CD14-positive monocyte (primary cell): Measurements from ENCODE around the gene ZNF680. TPM values are rescaled to one million over a fixed set of nuclear protein-coding genes. Genes with fewer than 3 reads are reported as not detected.

Source experiments
- DNase-seq, 3 donors: peaks; one replicate each; pipeline ENCODE4 v3.0.0-alpha.2; 2011 to 2022
- H2AFZ ChIP-seq: 2 replicates; pipeline ENCODE4 v1.6.0; 2012; ENCODE audit warnings: mild to moderate bottlenecking, low read depth, low read length, inconsistent platforms; ENCODE audit not compliant: insufficient read depth, poor library complexity, severe bottlenecking
- H3K27ac ChIP-seq, 2 donors: 1 replicate in 1 of 2; 2 replicates in 1 of 2; pipeline ENCODE4 v1.5.1; 2012 to 2013; ENCODE audit warnings: low read length in 2 of 2, control low read depth in 1 of 2, inconsistent platforms in 1 of 2, low read depth in 1 of 2, mild to moderate bottlenecking in 1 of 2
- H3K27me3 ChIP-seq, 2 donors: one replicate each; pipeline versions ENCODE4 v1.6.0 to v1.6.1; 2011 to 2013; ENCODE audit warnings: low read length in 2 of 2; ENCODE audit not compliant: control insufficient read depth in 2 of 2, insufficient read depth in 2 of 2
- H3K36me3 ChIP-seq, 2 donors: replicated peaks in 1 of 2; 1 replicate in 1 of 2; 2 replicates in 1 of 2; pipeline versions ENCODE4 v1.5.1 to v1.6.1; 2012 to 2013; ENCODE audit warnings: low read length in 2 of 2, control low read depth in 1 of 2, inconsistent platforms in 1 of 2, mild to moderate bottlenecking in 1 of 2; ENCODE audit not compliant: insufficient read depth in 2 of 2, control insufficient read depth in 1 of 2
- H3K4me1 ChIP-seq, 2 donors: 1 replicate in 1 of 2; 2 replicates in 1 of 2; pipeline versions ENCODE4 v1.5.1 to v1.6.1; 2012 to 2013; ENCODE audit warnings: low read length in 2 of 2, control low read depth in 1 of 2, inconsistent platforms in 1 of 2, mild to moderate bottlenecking in 1 of 2, moderate library complexity in 1 of 2; ENCODE audit not compliant: insufficient read depth in 2 of 2, control insufficient read depth in 1 of 2
- H3K4me2 ChIP-seq: replicated peaks from 2 replicates; pipeline ENCODE3; 2012; ENCODE audit warnings: low read length, moderate library complexity, mild to moderate bottlenecking; ENCODE audit not compliant: poor library complexity, severe bottlenecking; ENCODE audit errors: extremely low read depth
- H3K4me3 ChIP-seq, 3 experiments: fragments of 200-600 bp in 1 of 3; sonication (generic) in 1 of 3; replicated peaks in 1 of 3; 1 replicate in 2 of 3; 2 replicates in 1 of 3; pipeline ENCODE4 v1.5.1; 2011 to 2013; ENCODE audit warnings: low read length in 3 of 3, mild to moderate bottlenecking in 3 of 3, control low read depth in 2 of 3, low read depth in 2 of 3, inconsistent platforms in 1 of 3, moderate library complexity in 1 of 3
- H3K79me2 ChIP-seq: 2 replicates; pipeline ENCODE4 v1.6.0; 2012; ENCODE audit warnings: mild to moderate bottlenecking, control low read depth, inconsistent platforms, low read length, moderate library complexity; ENCODE audit not compliant: insufficient read depth
- H3K9ac ChIP-seq: 2 replicates; pipeline ENCODE4 v1.6.0; 2017; ENCODE audit warnings: low read length, mild to moderate bottlenecking; ENCODE audit not compliant: insufficient read depth, poor library complexity, severe bottlenecking
- H3K9me3 ChIP-seq, 2 donors: replicated peaks in 1 of 2; 1 replicate in 1 of 2; 2 replicates in 1 of 2; pipeline versions ENCODE4 v1.5.1 to v1.6.1; 2012 to 2013; ENCODE audit warnings: low read length in 2 of 2, control low read depth in 1 of 2; ENCODE audit not compliant: control insufficient read depth in 1 of 2, insufficient read depth in 1 of 2
- H4K20me1 ChIP-seq: 2 replicates; pipeline ENCODE4 v1.6.0; 2012; ENCODE audit warnings: mild to moderate bottlenecking, low read length, control low read depth, moderate library complexity; ENCODE audit not compliant: insufficient read depth
- H3K27ac Mint-ChIP-seq, 7 donors: one replicate each; pipeline ENCODE4 v1.8.0; 2020; ENCODE audit warnings: mild to moderate bottlenecking in 7 of 7, mixed read lengths in 7 of 7, moderate library complexity in 6 of 7, inconsistent platforms in 2 of 7
- H3K27me3 Mint-ChIP-seq, 3 donors: one replicate each; pipeline ENCODE4 v1.8.0; 2021 to 2022; ENCODE audit warnings: low read depth in 3 of 3, mild to moderate bottlenecking in 3 of 3, mixed read lengths in 3 of 3, moderate library complexity in 3 of 3, inconsistent platforms in 1 of 3
- H3K36me3 Mint-ChIP-seq, 2 donors: one replicate each; pipeline ENCODE4 v1.8.0; 2020; ENCODE audit warnings: mixed read lengths in 2 of 2, inconsistent platforms in 1 of 2, mild to moderate bottlenecking in 1 of 2
- H3K4me1 Mint-ChIP-seq: one replicate; pipeline ENCODE4 v1.8.0; 2020; ENCODE audit warnings: mild to moderate bottlenecking, mixed read lengths
- H3K4me3 Mint-ChIP-seq, 2 donors: one replicate each; pipeline ENCODE4 v1.8.0; 2020; ENCODE audit warnings: mild to moderate bottlenecking in 2 of 2, mixed read lengths in 2 of 2, moderate library complexity in 1 of 2
- H3K9me3 Mint-ChIP-seq, 7 donors: one replicate each; pipeline ENCODE4 v1.8.0; 2020 to 2022; ENCODE audit warnings: mixed read lengths in 7 of 7, mild to moderate bottlenecking in 6 of 7, moderate library complexity in 6 of 7, inconsistent platforms in 2 of 7
- CTCF ChIP-seq: fragments of 200-600 bp; IDR thresholded peaks from one replicate; pipeline ENCODE4 v1.8.0; 2022; ENCODE audit warnings: antibody characterized with exemption, mild to moderate bottlenecking
- WGBS: methylation state at CpG from one replicate; pipeline ENCODE4 v1.1.5; 2013; ENCODE audit warnings: missing lambda C conversion rate; ENCODE audit not compliant: insufficient coverage; 5-methylcytosine and 5-hydroxymethylcytosine counted together
- intact Hi-C, 2 donors: fragments of 100-400 bp; cut with micrococcal nuclease; formaldehyde crosslinking; loops; one replicate each; pipeline versions ENCODE4 v1.15.0 to v1.15.1; 2023
- polyA plus RNA-seq, 3 donors: library from polyadenylated mRNA; depleted of rRNA in 1 of 3; unstranded in 2 of 3; stranded (reverse) in 1 of 3; fragments of 300-500 nt in 2 of 3; fragments of >200 nt in 1 of 3; fragmentation: Illumina TruSeq in 2 of 3; gene quantifications; 1 replicate in 2 of 3; 2 replicates in 1 of 3; pipeline ENCODE4 v1.2.3, GENCODE V29; 2012 to 2021

Gene ZNF680
- polyA plus RNA-seq, 3 donors: 0.69 to 1.6 (median 1.5) TPM

GRCh38 chr7:64590971-64591370, 28.1 kb upstream of the ZNF680 start:
- no peak overlapping the region for H3K4me3 Mint-ChIP-seq
- WGBS: 89% methylated on average over 3 of the region's 5 CpGs
- no peaks in the 10 kb centered on the region for H4K20me1 ChIP-seq
- H3K4me2 ChIP-seq: no peak overlapping the region
- H3K27me3 Mint-ChIP-seq: peaks cover 0 to 6% (median 2%) of the 10 kb centered on the region in 3 donors
- no peak for TF ChIP-seq CTCF
- no peaks in the 10 kb centered on the region for H3K36me3 ChIP-seq
- H3K9ac ChIP-seq: no peak overlapping the region
- no peak overlapping the region for H2AFZ ChIP-seq
- no peaks in the 10 kb centered on the region for H3K36me3 Mint-ChIP-seq
- no peak overlapping the region for H3K4me3 ChIP-seq
- no peaks in the 10 kb centered on the region for H3K4me1 Mint-ChIP-seq
- H3K27ac ChIP-seq: no peak overlapping the region
- no peak for DNase-seq
- no peak overlapping the region for H3K27ac Mint-ChIP-seq
- H3K4me1 ChIP-seq: no peaks in the 10 kb centered on the region
- intact Hi-C loops: no loop called here
- H3K9me3 Mint-ChIP-seq: peaks cover 19 to 50% (median 43%) of the 10 kb centered on the region in 7 donors
- H3K9me3 ChIP-seq: peaks cover 43 to 55% of the 10 kb centered on the region in 2 donors
- no peaks in the 10 kb centered on the region for H3K27me3 ChIP-seq
- no peaks in the 10 kb centered on the region for H3K79me2 ChIP-seq

- intact Hi-C loops: no loop called here
- Histone ChIP-seq H3K4me1 (no peaks in the 10 kb centered on the region), H3K4me2 (no peak overlapping the region), H2AFZ (no peak overlapping the region), H3K4me3 (no peak overlapping the region), H3K27ac (no peak overlapping the region), H3K9ac (no peak overlapping the region), H3K27me3 (no peaks in the 10 kb centered on the region), H3K9me3 (peaks cover 37 to 54% of the 10 kb centered on the region in 2 donors), H3K36me3 (no peaks in the 10 kb centered on the region), H3K79me2 (no peaks in the 10 kb centered on the region), H4K20me1 (no peaks in the 10 kb centered on the region)
- Mint-ChIP-seq H3K4me1 (no peaks in the 10 kb centered on the region), H3K27ac (no peak overlapping the region), H3K4me3 (no peak overlapping the region), H3K36me3 (no peaks in the 10 kb centered on the region), H3K27me3 (peaks cover 2 to 3% (median 2%) of the 10 kb centered on the region in 3 donors), H3K9me3 (peaks cover 25 to 82% (median 62%) of the 10 kb centered on the region in 7 donors)
- 94% methylated on average over 35 of the region's 38 CpGs for WGBS
- DNase-seq: no peak
- no peak for TF ChIP-seq CTCF
Observed at GRCh38 chr7:64581926-64582894, 19.3 kb upstream of the ZNF680 start.
